K562 (cell line): Measurements from ENCODE around the gene ZNF18.

Experiments used
- FOXA1 ChIP-seq: fragments of 450-650 bp; IDR thresholded peaks from 2 replicates; pipeline ENCODE4 v1.6.1; 2016; ENCODE audit warnings: mild to moderate bottlenecking, borderline replicate concordance
- FOXJ3 ChIP-seq: sonication (generic); formaldehyde crosslinking; IDR thresholded peaks from 2 replicates; pipeline ENCODE4 v1.4.0; 2020; ENCODE audit warnings: mild to moderate bottlenecking, missing genetic modification reagents
- HDAC6 ChIP-seq: IDR thresholded peaks from 2 replicates; pipeline ENCODE4 v1.6.1; 2012; ENCODE audit warnings: low read depth, mild to moderate bottlenecking, control low read depth, inconsistent platforms, low read length, moderate library complexity
- KLF10 ChIP-seq: fragments of 250-450 bp; sonication (Bioruptor Pico); IDR thresholded peaks from 2 replicates; pipeline ENCODE4 v1.6.1; 2021; ENCODE audit warnings: matching md5 sums
- NFYB ChIP-seq: IDR thresholded peaks from 2 replicates; pipeline ENCODE4 v1.6.1; 2011; ENCODE audit warnings: mild to moderate bottlenecking, moderate library complexity; ENCODE audit not compliant: insufficient read length; ENCODE audit errors: extremely low read depth
- POLR2A ChIP-seq: fragments of 450-650 bp; conservative IDR thresholded peaks from 2 replicates; pipeline ENCODE4 v1.6.1; 2016
- ZBTB7A ChIP-seq: IDR thresholded peaks from 2 replicates; pipeline ENCODE4 v1.6.1; 2011; ENCODE audit warnings: low read depth, mild to moderate bottlenecking, low read length, moderate library complexity, borderline replicate concordance; ENCODE audit not compliant: control insufficient read depth
- ZNF3 ChIP-seq: fragments of 250-450 bp; sonication (Bioruptor Pico); IDR thresholded peaks from 2 replicates; pipeline ENCODE4 v1.5.0; 2021; ENCODE audit warnings: mild to moderate bottlenecking, moderate library complexity
- ZZZ3 ChIP-seq: fragments of 450-650 bp; IDR thresholded peaks from 2 replicates; pipeline ENCODE4 v1.6.1; 2016; ENCODE audit warnings: antibody characterized with exemption, mild to moderate bottlenecking, moderate library complexity
- TF ChIP-seq, protein P1 (sequence below): fragments of 250-450 bp; sonication (Bioruptor Pico); IDR thresholded peaks from 2 replicates; pipeline ENCODE4 v1.8.0; 2021; ENCODE audit warnings: mild to moderate bottlenecking, moderate library complexity

DNA sequence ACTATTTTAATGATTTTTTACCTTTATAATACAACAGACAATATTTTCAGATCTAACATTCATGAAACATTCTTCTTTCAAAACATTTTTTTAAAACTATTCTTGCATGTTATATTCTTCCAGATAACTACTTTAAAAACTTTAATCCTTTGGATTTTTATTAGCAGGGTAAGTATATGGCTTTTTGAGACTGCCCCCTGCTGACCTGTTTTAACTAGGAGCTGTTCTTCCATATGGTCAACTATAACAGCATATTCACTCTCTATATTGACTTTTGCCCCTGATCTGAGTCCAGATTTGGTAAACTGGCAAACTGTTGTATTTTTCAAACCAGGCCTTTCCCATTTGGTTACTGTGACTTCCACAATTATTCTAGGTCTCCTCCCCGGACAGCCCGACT lies 16.5 kb downstream of the ZNF18 start:
- TF ChIP-seq POLR2A, result no peak
- no peak for TF ChIP-seq FOXA1
- TF ChIP-seq NFYB, result no peak
- TF ChIP-seq KLF10 (CRISPR knock-in tag), result no peak
- no peak for TF ChIP-seq ZZZ3
- TF ChIP-seq FOXJ3 (CRISPR knock-in tag), result no peak
- no peak for TF ChIP-seq ZNF3 (CRISPR knock-in tag)
- TF ChIP-seq HDAC6, result no peak
- no peak for TF ChIP-seq ZBTB7A
- TF ChIP-seq, protein P1, sequence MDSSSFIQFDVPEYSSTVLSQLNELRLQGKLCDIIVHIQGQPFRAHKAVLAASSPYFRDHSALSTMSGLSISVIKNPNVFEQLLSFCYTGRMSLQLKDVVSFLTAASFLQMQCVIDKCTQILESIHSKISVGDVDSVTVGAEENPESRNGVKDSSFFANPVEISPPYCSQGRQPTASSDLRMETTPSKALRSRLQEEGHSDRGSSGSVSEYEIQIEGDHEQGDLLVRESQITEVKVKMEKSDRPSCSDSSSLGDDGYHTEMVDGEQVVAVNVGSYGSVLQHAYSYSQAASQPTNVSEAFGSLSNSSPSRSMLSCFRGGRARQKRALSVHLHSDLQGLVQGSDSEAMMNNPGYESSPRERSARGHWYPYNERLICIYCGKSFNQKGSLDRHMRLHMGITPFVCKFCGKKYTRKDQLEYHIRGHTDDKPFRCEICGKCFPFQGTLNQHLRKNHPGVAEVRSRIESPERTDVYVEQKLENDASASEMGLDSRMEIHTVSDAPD (CRISPR knock-in tag), result no peak
